Activated T-cell treated with anti-CD3 and anti-CD28 coated beads, Interleukin-2, amount 50 U/mL, for 1 hour (primary cell): ENCODE data around the gene PTPN1.

Experiments
- DNase-seq: peaks from one replicate; pipeline ENCODE4 v3.0.0-alpha.2; 2020

PTPN1 gene

DNA sequence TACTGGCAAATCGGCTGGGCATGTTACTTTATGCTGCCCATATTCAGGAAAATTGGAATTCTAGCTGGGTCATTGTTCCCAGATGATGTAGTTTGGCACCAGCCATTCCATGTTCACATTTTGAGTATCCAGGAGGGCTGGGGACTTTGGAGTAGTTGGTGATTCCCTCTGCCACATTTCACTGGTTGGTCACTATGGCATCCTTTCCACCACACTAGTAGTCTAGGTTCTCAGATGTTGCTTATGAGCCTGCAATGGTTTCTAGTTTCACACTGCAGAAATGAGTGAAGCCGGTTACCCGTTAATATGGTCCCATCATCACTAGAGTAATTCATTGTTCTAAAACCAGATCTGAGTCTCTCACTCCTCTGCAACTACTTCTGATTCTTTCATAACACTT lies 4.6 kb downstream of the PTPN1 start:
- no peak for DNase-seq

DNA sequence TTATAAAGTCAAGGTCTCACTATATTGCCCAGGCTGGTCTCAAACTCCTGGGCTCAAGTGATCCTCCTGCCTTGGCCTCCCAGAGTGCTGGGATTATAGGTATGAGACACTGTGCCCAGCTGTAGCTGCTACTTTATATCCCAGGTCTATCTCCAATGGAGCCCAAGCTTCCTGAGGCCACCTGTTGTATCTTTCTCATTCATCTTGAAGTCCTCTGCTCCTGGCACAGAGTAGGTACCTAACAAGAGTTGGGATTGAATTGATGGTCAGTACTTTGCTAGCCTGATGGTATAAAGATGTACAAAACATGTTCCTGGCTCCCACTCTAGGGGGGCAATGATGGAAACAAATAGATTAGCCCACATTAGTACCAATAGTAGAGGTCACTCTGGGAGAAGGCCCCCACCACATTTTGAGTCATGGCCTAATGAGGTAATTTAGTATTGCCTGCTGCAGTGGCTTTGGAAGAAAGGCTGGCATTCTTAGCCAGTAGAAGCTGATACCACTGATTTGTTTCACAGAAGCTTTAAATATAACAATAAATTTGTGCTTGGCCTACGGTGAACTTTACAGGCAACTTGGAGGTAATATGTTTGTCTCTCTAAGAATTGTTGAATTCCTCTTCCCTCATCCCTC lies 5.4 kb downstream of the PTPN1 start:
- DNase-seq, result no peak

DNA sequence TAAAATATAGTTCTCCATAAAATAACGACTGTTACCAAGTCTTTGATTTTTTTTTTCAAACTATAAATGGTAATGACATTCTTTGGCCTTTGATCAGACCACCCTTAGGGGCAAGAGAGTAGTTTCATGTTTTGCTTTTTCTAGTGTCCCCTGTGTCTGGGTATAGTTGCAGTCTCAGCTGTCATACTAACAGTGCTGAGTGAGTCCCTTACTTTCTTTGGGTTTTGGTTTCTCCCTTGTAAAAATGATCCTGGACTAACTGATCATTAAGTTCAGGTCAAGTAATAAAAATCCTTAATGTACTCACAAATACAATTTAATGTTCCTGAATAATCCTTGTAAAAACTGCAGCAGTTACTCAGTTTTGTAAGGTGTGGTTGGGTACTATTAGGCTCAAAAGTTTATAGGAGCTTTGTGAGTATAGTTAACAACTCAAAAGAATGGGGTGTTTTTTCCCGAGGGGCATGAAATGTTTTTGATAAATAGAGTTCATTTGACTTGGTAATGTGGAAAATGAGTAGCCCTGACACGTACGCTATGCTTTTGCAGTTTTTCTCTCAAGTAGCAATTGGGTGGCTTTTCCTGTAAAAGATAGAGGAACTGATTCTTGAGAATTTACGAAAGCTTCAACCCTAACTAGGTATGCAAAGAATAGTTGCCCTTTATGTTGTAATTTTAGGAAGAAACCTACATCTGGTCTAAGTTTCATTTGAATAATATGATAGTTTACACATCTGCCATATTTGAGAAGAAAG lies 6.2 kb downstream of the PTPN1 start:
- no peak for DNase-seq

DNA sequence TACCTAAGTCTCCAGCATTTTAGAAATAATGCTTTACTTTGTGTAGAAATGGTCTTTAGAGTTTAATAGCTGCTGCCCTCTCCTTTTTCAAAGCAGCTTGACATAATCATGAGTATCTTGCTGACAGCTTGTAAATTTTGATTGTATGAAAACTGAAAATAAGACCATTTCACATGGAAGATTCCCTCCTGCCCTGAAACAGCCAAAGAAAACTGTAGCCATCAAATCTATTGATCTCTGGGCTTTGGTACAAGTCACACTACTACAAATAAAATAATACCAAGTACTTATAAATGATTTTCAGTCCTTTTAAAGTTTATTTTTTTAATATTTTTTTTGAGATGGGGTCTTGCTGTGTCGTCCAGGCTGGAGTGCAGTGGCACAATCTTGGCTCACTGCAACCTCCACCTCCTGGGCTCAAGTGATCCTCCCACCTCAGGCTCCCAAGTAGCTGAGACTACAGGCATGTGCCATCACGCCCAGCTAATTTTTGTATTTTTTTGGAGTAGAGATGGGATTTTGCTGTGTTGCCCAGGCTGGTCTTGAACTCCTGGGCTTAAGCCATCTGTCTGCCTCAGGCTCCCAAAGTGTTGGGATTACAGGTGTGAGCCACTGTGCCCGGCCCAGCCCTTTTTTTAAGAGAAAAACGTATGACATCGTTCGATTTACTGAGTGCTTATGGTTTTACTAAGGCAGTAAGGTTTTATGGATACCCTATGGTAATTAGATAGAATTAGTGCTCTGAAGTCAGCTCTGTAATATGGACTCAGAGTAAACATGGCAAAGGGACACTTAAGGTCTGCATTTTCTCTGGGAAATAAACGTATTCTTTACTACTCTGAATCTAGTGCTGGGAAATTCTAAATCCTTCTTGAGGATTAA lies 7.0 kb downstream of the PTPN1 start:
- DNase-seq, result no peak

DNA sequence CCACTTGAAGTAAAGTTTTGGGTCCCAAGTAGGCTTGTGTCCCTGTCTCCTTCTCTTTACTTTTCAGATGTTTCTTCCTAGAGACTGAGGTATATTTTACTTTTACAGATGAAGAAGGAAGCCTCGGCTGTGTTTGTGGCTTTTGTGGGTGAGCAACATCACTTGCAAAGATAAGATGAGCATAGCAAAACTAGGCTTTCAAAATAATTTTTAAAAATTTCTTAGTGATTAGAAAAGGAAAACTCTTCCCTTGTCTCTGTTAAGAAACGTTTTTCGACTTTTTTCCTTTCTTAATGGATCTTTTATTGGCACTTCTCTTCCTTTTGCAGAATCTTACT lies 7.6 kb downstream of the PTPN1 start:
- no peak for DNase-seq

DNA sequence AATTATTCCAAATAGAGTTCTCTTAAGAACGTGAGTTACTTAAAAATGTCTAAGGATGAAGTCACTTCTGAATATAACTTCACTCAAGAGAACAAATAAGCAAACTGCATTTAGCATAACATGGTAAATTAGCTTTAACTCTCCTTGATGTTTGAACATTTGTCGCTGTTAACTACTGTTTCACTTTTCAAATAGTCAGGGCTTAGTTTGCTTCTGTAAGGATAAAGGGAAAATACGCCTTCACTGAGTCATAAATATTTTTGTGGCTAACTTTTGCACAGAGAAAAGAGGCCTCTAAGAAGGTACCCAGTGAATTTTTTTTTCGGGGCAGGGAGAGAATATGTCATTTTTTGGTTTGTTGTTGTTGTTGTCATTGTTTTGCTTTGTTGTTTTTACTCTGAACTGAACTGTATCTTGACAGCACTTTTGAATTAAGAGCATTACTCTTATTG lies 8.1 kb downstream of the PTPN1 start:
- DNase-seq, result no peak

DNA sequence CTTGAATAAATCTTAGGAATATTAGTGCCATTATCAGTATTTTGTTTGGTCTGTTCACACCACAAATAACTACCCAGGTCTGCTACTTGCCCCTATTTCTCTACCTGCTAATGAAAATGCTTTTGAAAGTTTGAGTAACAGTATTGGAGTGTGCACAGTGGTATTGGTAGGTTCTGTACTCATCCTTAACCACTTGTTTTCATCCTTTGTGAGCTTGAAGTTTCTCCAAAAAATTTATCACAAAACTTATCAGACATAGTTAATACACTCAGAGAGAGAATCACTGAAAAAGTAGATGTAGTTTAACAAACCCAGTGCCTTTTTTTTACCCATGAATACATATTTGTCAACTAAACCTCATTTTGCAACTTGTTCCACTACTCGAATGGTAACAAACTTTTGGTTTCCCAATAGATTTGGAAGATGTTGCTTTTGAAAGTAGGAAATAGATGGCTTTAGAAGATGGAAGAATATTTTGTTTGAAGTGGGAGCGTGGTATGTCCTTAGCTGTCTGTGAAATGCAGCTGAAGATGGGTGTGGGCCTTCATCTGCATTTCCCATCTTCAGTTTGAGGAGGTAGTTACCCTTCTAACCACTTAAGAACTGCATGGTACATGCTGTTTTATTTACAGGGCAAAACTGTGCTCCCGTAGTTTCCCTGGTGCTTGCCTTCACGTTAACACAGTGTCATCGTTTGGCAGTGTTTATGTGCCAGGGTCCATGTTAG lies 9.0 kb downstream of the PTPN1 start:
- no peak for DNase-seq

DNA sequence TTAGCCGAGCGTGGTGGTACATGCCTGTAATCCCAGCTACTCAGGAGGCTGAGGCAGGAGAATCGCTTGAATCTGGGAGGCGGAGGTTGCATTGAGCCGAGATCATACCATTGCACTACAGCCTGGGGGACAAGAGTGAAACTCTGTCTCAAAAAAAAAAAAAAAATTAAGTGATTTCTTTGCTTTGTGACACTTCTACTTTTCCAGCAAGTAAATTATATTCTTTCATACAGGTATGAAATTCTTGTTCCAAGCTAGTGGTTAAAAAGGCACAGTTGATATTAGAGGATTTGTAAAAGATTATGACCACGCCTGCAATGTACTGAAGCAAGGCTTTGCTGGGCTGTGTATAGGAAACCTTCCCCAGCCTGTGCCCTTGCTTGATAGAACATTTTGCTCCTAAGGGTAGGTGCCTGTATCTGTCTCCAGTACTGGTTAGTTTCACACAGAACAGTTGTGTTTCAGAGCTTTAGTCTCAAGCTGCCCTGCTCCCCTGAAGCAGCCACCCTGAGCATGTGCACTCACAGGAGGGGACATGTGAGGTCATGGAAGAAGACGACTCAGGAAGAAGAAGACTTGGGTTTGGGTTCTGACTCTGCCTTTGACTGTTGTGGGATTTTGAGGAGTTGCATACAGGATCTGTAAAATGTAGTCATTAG lies 10.2 kb downstream of the PTPN1 start:
- peak; percentile 33 for DNase-seq

DNA sequence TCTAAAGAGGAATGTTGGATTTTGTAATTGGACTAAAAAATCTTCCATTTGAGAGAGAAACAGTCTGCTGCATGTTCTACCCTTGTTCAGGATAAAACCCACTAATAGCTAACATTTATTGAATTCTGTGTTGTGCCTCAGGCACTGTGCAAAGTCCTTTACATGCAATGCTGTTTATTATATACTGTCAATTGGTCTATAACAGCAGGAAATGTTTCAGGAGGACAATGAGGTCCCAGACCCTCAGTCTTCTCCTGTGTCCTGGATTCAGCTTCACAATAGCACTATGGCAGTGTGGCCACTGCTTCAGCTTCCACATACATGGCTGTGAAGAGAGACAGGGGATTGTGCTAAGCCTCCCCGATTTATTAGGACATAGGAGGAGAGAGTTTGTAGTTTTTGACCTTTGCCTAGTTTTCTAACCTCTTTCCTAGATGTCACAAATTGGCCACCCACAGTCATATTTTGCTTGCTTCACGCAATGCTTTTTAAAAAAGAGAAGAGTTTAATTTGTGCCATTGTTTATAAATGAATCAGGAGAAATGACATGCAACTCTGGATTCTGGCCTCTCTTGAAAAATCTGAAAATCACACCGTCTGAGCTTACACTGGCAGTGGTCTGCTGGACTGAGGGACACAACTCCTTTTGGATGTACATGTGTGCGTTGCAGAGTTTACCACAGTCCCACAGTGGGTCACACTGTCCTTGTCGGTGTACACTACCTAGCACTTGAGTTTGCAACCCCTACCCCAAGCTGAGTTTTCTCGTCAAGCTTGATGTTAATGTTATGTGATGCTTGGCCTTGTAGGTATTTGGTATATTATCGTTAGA lies 11.3 kb downstream of the PTPN1 start:
- DNase-seq, result no peak

DNA sequence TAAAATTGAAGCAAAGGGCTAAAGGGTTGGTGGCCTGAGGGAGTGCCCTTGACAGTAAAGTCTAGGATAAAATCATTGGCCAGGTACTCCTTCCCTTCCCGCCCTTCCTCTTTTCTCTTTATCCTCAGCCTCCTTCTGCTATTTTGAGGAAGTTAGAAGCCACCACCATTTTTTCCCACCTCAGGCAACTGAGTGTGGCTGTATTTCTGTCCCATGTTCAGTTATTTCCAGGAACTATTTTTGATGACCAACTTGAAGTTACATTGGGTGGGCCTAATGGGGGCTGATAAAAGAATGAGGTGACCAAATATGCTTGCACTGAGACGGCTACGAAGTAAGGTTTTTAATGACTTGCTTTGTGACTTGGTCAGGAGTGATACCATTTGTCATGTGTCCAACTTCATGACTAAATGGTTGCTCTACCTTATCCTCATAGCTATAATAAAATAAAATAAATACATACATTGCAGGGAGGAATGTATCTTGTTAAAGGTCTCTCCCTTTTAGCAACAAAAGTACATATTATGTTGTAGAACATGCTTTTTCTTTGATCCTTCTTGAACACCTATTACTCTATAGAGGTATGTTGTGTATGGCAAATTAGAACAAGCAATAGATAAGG lies 12.0 kb downstream of the PTPN1 start:
- DNase-seq, result no peak

DNA sequence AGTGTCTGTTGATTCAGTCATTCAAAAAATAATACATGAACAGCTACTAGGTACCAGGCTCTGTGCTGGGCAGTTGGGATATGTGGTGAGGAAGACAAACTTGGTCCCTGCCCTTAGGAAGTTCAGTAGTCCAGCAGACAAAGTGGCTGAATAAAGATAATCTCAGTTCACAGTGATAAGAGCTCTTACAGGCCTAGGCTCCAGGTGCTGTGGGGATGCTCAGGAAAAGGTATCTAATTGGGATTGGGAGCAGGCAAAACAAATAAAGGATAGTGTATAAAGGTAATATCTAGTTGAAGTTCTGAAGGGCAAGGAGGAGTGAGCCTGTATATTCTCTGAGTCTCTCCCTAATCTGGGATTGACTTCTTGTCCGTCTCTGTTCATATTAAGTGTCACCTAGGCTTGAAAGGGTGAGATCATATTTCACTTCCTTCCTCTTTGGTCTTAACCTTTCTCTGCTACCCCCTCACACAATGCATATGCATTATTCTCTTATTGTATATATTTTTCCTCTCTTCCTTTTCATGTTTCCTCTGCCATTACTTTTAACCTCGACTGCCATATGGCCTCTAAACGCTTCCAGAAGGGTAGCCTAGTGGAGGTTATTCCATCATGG lies 13.5 kb downstream of the PTPN1 start:
- no peak for DNase-seq

DNA sequence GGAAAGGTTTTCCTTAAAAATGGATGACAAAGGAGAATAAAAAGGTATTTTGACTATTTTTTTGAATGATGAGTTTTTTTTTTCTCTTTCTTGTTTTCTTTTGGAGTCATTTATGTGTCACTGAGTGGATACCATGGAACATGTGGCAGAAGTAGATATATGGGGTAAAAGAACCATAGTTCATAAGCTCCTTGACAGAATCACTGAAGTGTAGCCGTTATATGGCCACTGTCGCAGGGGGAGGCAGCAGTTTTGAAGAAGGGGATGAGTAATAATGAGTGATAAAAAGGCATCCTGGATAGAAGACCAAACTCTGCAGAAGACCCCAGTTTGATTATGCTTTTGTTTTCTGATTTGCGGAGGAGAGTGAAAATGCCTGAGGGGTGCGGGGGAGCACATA lies 15.5 kb downstream of the PTPN1 start:
- no peak for DNase-seq

DNA sequence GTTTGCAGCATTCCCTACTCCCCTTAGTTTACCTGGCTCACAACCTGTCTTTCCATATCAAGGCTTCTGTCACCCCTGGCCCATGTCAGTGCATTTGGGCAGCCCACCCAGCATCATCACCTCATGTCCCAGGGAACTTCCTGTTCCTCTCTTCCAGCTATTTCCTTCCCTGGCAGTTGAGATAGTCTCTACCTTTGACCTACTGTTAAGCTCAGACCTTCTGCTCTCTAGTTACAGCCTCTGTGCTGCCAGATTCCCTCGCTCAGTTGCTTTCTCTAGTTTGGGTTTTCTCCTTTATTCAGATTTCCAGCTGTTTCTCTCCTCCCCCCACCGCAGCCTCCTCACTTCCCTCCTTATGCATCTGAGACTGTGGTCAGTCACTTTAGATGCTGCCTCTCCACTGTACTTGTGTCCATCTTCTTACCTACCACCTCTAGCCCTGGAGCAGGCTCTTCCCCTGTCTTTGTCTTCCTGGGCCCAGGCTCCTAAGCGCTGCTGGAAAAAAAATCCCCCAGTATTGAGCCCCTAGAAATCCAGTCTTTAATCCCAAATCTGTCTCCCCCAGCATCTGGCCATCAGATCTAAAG lies 16.3 kb downstream of the PTPN1 start:
- DNase-seq, result no peak

DNA sequence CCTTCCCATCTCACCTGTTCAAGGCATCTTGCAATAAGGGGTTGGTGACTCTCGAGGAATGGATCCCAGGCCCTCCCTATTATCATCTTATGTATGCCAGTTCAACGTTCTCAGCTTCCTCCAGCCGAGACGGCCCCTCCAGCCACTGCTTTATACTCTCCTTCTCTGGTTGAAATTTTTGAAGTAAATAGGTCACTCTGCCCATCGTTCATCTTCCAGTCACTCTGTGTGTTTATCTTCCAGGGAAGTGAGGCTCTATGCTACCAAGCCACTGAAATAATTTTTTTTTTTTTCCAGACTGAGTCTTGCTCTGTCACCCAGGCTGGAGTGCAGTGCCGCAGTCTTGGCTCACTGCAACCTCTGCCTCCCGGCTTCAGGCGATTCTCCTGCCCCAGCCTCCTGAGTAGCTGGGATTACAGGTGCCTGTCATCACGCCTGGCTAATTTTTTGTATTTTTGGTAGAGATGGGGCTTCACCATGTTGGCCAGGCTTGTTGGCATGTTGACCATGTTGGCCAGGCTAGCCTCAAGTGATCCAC lies 17.0 kb downstream of the PTPN1 start:
- no peak for DNase-seq

DNA sequence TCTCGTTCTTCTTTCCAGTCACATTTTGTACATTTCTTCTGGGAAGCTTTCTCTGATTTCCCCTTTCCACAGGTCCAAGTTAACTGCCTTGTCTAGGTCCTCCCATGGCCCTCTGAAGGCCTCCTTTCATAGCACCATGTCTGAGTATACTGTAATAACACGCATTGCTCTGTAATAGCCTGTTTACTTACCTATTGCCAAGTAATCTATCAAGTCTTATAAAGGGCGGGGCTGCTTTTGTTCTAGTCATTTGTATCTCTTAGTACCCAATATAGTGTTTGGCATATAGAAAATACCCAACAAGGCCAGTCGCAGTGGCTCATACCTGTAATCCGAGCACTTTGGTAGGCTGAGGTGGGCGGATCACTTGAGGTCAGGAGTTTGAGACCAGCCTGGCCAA lies 17.9 kb downstream of the PTPN1 start:
- DNase-seq, result no peak

DNA sequence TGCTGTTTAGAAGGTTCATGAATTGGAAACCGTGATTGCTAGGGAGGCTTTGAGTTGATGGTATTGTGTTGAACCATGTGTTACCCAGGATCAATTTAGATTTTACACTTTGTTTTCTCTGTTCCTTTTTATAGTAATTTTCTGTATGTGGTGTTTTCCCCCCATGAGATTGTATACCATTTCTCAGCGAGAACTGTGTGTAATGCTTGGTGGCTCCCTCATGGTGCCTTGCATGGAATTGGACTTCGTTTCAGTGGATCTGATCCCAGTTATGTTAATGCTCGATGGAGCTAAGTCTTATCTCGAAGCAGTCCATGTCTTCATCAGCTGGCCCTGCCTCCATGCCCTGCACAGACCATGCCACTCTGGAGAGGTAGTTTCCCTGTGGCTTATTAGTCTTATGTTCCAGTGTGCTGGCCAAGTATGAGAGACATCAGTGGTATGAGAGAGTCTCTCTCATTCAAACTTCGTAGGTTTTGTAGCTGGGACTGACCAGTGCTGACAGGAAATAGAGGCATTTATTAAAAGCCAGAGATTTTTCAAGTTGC lies 18.7 kb downstream of the PTPN1 start:
- no peak for DNase-seq

DNA sequence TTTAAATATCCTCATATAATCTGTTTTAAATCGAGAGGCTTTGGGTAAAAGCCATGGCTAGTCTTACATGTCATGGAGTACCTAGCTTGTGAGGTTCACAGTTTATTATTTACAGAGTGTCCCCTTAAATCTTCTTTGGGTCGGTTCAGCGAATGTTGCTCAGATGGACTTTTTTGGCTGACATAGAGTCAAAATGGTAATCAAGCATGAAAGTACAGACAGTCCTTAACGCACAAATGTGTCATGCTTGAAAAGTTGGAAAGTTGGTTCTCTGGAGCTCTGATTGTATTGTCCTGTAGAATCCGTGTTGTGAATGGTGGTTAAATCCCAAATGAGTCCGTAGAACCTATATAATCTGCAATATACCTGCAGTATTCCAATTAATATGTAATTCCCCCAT lies 22.0 kb downstream of the PTPN1 start:
- DNase-seq, result no peak

DNA sequence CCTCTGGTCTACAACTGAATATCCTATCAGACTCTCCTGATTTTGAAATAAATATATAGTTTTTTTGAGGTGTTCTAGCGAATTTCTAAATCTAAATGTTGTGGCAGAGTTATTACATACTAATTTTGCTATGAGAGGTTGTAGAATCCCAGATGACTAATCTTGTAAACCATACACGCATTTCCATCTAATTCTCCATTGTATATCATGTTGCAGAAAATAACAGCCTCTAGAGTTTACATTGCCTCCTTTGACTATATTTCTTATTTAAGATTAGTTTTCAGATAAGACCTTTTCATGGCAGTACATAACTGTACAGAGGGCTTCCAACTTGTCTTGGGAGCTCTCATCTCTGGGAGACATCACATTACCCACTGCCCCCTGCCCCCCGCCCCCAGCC lies 22.9 kb downstream of the PTPN1 start:
- DNase-seq, result no peak

DNA sequence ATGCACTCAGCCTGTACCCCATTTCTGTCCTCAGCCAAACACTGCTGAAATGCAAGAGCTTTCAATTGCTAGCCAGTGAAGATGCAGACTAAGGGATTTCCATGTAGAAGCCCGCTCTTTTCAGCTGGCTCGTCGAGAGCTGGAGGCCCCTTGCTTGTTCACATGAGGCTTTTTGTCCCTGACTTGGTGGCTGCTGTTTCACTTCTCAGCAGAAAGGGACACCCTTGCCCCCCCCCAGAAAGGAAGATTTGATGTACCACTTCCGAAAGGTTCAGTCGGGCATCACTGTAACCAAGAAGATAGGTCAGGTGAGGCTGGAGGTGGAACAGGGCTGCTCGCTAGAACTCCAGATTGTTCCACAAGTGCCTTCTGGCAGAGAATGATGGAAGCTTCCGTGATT lies 23.3 kb downstream of the PTPN1 start:
- no peak for DNase-seq

DNA sequence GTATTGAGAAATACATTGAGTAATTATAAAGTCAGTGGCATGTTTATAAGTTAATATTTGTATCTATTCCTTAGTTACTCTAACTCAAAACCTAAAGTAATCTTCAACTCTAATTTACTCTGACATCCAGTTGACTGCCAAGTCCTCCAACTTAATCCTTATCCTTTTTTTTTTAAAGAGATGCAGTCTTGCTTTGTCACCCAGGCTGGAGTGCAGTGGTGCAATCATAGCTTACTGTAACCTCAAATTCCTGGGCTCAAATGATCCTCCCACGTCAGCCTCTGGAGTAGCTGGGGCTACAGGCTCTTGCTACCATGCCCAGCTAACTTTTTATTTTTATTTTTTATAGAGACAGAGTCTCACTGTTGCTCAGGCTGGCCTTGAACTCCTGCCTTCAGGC lies 24.4 kb downstream of the PTPN1 start:
- no peak for DNase-seq
